C1 segment of cervical spinal cord (tissue), 14 donors: ENCODE results near the gene SERINC2.
"Not testable (repeated sequence)": the region's sequence is repeated elsewhere in the genome, so short reads cannot be mapped to it uniquely, and the experiment has no call there.

ENCODE experiments used
- DNase-seq, 14 donors: peaks; one replicate each; lab custom pipeline; 2025; lab: John Stamatoyannopoulos, UW

Gene SERINC2

DNA sequence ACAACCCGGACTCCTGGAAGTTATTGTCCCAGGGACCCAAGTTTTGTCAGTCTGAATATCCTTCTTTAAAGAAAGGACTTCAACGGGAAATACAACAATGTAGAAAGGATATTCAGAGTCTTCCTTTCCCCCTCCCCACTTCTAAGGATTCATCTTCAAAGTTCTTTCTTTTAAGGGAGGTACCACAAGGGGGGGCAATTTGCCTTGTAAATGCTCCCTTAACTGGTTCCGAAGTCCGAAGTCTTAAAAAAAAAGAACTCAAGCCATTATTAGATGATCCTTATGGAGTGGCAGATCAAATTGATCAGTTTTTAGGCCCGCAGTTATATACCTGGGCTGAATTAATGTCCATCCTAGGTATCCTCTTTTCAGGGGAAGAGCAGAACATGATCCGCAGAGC is 47.0 kb downstream of the SERINC2 start:
- DNase-seq: no peak

DNA sequence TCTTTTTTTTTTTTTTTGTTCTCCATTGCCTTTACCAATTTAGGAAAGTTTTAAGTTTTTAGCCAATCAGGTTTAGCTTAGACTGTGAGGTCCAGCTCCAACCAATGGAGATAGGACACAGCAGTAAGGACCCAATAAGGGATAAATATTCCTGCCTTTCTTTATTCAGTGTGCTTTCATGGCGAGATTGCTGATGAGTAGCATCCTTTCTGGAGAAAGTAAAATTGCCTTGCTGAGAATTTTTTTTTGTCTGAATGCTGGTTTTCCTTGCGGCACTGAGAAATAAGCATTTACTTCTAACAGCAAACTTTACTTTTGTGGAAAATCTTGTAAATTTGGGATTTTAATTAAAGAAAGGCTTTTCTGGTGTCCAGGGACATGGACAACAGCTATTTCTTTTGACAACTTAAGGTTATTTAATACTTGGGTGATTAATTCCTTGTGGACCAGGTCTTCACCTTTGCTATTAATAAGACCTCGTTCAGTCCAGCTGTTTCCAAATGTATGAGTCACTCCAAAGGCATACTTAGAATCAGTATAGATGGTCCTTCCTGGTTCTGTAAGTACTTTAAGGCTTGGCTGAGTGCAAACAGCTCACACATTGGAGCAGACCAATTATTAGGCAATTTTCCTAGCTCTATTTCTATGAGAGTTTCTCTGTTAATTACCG is 54.1 kb downstream of the SERINC2 start:
- DNase-seq: no peak

DNA sequence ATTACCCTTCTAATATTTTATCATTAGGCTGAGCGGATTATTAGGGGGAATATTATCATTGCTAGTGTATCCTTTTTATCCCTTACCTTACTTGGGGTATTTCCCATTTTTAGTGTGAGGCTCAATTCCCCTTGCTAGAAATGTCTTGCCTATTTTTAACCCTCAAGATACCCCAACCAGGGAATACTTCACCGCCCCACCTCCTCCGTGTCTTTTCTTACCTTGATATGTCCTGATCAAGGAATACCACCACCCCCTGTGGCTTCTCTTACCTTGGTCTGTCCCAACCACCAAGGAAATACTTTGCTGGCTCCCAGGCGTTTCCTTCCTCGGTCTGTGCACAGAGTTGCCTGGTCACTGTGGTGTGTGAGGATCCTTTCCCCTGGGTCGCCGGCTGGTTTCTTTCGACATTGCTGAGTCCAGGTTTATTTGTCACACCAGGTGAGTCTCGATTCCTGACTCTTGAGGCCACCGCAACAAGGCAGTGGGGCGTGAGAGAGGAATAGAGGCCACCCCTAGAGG is 57.8 kb downstream of the SERINC2 start:
- no peak for DNase-seq

DNA sequence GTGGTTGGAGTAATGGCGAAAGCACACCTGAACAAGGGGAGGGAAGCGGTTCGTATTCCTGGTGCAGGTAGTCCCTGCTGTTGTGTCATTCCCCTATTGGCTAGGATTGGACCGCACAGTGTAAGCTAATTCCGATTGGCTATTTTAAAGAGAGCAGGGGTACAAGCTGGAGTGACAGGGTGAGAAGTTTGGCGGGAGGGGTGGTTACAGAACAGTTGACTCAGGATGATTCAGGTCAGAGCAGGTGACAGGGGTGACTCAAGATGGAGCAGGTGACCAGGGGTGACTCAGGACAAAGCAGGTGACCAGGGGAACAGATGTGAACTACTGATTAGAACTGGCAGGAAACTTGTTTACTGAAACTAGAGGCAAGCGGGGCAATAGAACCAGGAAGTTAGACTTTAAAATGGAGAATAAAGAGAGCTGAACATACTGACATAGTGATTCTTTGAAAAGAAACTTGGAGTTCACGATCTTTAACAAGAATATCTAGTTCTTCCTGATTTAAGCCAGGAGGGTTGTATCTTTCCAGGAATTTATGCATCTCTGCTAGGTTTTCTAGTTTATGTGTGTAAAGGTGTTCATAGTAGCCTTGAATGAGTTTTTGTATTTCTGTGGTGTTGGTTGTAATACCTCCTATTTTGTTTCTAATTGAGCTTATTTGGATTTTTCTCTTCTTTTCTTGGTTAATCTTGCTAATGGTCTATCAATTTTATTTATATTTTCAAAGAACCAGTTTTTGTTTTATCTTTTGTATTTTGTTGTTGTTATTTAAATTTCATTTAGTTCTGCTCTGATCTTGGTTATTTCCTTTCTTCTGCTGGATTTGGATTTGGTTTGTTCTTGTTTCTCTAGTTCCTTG is 58.7 kb downstream of the SERINC2 start:
- not testable (repeated sequence) for DNase-seq

DNA sequence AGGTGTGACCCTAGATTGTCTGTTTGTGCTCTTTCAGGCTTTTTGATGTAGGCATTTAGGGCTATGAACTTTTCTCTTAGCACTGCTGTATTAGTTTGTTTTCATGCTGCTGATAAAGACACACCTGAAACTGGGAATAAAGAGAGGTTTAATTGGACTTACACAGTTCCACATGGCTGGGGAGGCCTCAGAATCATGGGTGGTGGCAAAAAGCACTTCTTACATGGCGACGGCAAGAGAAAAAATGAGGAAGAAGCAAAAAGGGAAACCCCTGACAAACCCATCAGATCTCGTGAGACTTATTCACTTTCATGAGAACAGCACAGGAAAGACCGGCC is 59.3 kb downstream of the SERINC2 start:
- DNase-seq: not testable (repeated sequence)

DNA sequence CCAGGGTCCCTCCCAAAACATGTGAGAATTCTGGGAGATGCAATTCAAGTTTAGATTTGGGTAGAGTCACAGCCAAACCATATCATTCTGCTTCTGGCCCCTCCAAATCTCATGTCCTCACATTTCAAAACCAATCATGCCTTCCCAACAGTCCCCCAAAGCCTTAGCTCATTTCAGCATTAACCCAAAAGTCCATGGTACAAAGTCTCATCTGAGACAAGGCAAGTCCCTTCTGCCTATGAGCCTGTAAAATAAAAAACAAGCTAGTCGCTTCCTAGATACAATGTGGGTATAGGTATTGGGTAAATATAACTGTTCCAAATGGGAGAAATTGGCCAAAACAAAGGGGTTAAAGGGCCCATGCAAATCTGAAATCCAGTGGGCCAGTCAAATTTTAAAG is 59.7 kb downstream of the SERINC2 start:
- DNase-seq: not testable (repeated sequence)

DNA sequence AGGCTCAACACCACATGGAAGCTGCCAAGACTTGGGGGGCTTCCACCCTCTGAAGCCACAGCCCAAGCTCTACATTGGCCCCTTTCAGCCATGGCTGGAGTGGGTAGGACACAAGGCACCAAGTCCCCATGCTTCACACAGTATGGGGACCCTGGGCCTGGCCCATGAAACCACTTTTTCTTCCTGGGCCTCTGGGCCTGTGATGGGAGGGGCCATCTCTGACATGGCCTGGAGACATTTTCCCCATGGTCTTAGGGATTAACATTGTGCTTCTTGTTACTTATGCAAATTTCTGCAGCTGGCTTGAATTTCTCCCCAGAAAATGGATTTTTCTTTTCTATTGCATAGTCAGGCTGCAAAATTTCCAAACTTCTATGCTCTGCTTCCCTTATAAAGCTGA is 60.5 kb downstream of the SERINC2 start:
- DNase-seq: not testable (repeated sequence)

DNA sequence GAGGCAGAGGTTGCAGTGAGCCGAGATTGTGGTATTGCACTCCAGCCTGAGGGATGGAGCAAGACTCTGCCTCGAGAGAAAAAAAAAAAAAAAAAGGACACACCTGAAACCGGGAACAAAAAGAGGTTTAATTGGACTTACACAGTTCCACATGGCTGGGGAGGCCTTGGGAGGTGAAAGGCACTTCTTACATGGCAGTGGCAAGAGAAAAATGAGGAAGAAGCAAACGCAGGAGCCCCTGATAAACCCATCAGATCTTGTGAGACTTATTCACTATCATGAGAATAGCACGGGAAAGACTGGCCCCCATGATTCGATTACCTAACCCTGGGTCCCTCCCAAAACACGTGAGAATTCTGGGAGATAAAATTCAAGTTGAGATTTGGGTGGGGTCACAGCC is 61.6 kb downstream of the SERINC2 start:
- not testable (repeated sequence) for DNase-seq

DNA sequence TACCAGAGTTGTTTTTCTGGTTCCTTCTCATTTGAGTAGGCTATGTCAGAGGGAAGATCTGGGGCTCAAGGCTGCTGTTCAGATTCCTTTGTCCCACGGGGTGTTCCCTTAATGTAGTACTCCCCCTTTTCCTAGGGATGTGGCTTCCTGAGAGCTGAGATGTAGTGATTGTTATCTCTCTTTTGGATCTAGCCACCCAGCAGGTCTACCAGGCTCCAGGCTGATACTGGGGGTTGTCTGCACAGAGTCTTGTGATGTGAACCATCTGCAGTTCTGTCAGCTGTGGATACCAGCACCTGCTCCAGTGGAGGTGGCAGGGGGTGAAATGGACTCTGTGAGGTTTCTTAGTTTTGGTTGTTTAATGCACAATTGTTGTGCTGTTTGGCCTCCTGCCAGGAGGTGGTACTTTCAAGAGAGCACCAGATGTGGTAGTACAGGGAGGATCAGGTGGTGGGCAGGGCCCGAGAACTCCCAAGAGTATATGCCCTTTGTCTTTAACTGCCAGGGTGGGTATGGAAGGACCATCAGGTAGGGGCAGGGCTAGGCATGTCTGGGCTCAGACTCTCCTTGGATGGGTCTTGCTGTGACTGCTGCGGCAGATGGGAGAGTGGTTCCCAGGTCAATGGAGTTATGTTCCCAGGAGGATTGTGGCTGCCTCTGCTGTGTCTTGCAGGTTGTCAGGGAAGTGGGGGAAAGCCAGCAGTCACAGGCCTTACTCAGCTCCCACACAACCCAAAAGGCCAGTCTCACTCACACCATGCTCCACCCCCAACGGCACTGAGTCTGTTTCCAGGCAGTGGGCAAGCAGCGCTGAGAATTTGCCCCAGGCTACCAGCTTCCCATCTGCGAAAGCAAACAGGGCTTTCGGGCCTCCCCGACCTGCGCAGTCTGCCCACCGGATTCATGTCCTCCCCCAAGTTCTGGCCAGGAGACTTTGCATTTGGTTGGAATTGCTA is 64.2 kb downstream of the SERINC2 start:
- DNase-seq: peak in 1 of 14 donors; percentile 22

DNA sequence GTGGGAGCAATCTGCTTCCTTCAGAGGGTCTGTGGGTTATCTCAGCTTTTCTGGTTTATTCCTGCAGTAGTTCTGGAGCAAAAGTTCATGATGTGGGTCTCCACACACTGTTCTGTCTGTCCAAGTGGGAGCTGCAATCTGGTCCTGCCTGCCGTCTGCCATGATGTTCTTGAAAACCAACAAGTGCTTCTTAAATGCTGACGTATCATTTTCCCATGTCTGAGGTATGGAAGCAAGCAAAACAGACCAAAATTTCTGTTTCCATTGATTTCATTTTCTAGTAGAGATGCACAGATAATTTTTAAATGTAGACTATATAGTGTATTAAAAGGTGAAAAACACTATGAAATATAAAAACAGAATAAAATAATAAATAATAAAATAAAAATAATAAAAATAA is 65.2 kb downstream of the SERINC2 start:
- no peak for DNase-seq

DNA sequence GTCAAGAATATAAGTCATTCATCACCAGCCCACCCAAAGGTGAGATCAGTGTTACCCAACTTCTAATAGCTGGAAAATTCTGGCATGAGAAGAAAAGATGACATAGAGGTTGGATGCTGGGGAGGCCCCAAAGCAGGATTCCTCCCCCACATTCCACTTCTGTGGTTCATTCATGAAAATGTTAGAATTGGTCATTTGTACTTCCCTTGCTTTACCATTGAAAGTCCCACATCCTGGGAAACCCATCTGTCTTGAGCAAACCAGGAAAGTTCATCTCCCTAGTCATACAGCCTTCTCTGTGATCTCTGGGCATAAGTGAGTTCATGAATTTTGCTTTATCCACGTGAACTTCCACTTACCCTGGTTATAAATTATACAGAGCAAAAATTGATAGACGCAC is 66.8 kb downstream of the SERINC2 start:
- DNase-seq: no peak

DNA sequence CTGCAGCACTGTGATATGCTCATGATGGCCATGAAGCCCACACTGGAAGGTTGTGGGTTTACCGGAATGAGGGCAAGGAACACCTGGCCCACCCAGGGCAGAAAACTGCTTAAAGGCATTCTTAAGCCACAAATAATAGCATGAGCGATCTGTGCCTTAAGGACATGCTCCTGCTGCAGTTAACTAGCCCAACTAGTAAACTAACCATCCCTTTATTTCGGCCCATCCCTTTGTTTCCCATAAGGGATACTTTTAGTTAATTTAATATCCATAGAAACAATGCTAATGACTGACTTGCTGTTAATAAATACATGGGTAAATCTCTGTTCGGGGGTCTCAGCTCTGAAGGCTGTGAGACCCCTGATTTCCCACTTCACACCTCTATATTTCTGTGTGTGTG is 67.4 kb downstream of the SERINC2 start:
- not testable (repeated sequence) for DNase-seq

DNA sequence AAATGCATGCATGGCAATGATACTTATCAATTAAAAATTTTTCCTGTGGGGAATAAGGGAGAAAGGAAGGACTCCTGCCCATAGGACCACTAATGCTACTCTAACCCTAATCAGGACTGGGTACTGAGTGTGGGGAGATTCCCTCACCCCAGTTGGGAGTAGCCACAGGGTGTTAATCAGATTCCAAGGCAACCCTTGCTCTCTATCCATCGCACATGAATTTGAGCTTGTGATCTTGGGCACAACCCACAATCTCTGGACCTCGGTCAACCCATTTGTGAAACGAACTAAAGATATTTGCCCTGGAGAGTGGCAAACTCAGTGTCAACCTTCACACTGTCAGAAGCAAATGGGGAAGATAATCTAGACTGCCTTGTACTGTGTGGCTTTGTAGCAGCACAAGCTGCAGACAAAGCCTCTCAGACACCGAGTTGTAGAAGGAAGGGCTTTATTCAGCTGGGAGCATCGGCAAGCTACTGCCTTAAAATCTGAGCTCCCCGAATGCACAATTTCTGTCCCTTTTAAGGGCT is 69.5 kb downstream of the SERINC2 start:
- no peak for DNase-seq

DNA sequence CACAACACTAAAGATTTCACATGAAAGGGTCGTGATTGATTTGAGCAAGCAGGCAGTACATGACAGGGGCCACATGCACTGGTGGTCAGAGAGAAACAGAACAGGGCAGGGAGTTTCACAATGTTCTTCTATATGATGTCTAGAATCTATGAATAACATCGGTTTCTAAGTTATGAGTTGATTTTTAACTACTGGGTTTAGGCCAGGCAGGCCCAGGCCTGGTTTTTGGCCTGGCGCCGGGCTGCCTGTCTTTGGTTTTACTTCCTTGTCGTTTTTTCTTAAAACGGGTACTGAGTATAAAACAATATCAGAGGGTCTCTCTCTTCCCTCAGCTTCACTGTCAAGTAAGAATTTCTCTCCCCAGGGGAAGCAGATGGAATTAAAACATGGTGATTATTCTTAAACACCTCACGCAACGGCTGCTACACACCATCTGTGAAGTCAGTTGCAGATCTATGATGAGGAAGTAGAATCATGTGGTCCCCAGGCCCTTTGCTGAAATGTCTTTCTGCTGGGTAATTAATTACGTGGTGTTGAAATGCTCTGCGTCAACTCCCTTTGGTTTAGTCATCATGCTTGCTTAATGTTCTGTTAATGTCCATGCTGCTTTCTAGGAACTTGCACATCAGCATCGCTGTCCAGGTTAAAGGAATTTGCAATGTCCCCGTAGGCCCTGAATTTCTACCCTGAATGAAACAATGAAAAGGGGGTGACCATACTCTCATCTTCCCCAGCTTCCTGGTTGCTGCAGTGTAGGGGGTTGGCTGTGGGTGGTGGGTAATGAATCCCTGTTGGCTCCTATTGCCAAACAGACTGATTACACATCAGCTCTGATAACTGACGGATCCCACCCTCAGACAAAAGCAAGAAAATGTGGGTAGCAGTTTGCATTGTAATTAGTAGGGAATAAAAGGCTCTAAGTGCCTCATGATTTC is 70.3 kb downstream of the SERINC2 start:
- peak in 3 of 14 donors; percentile 3 to 25 (median 8) for DNase-seq
